Astrocyte (in vitro differentiated cells and primary cell): ENCODE results near the gene FNDC11.

Source experiments
- EZH2 ChIP-seq: IDR thresholded peaks from 2 replicates; pipeline ENCODE4 v1.6.1; 2012; ENCODE audit warnings: mild to moderate bottlenecking, low read length, inconsistent platforms; ENCODE audit not compliant: insufficient read depth
- TF ChIP-seq, protein P1 (sequence below): IDR thresholded peaks from 2 replicates; pipeline ENCODE4 v1.5.1; 2011; ENCODE audit warnings: low read depth, mild to moderate bottlenecking, inconsistent platforms, low read length, moderate library complexity; ENCODE audit not compliant: insufficient read depth

DNA sequence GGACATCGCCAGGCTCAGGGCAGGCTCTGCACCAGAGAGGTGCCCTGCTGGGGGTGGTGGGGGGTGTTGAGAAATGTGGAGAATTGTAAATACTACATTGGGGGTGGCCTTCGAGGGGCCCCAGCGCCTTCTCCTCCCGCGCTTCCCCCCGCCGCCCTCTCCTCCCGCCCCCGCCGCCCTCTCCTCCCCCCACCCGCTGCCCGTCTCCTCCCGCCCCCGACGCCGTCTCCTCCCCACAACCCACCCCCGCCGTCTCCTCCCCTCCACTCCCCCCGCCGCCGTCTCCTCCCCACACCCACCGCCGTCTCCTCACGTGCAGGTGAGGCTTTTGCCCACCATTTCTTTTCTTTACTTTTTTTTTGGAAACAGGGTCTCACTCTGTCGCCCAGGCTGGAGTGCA is 4.9 kb upstream of the FNDC11 start:
- TF ChIP-seq, protein P1, sequence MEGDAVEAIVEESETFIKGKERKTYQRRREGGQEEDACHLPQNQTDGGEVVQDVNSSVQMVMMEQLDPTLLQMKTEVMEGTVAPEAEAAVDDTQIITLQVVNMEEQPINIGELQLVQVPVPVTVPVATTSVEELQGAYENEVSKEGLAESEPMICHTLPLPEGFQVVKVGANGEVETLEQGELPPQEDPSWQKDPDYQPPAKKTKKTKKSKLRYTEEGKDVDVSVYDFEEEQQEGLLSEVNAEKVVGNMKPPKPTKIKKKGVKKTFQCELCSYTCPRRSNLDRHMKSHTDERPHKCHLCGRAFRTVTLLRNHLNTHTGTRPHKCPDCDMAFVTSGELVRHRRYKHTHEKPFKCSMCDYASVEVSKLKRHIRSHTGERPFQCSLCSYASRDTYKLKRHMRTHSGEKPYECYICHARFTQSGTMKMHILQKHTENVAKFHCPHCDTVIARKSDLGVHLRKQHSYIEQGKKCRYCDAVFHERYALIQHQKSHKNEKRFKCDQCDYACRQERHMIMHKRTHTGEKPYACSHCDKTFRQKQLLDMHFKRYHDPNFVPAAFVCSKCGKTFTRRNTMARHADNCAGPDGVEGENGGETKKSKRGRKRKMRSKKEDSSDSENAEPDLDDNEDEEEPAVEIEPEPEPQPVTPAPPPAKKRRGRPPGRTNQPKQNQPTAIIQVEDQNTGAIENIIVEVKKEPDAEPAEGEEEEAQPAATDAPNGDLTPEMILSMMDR, result no peak
- TF ChIP-seq EZH2, result no peak
